GM18499 (cell line): ENCODE results near the gene DPY30.
"Not testable (repeated sequence)": the region's sequence is repeated elsewhere in the genome, so short reads cannot be mapped to it uniquely, and the experiment has no call there.

Experiments
- ATAC-seq: cut with Tn5 transposase; IDR thresholded peaks from one replicate; pipeline ENCODE4 v1.9.1; 2021; ENCODE audit warnings: moderate number of reproducible peaks; ENCODE audit not compliant: insufficient read depth, unreplicated experiment

The DPY30 gene

DNA sequence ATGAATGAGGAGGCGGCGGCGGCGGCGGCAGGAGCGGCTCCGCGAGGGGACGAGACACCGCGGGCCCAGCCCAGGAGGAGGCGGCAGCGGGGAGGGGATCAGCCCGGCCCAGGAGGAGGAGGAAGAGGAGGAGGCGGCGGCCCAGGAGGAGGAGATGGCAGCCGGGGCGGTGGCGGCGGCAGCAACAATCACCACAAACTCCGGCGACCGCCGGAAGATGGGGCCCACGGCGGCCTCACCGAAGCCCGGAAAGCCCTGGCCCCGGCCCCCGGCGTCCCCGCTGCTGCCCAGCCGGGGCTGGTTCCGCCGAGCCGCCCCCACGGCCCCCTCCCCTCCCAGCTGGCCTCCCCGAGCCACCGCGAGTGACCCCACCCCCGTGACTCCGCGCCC, 29.3 kb downstream of the DPY30 start:
- ATAC-seq = not testable (repeated sequence)

DNA sequence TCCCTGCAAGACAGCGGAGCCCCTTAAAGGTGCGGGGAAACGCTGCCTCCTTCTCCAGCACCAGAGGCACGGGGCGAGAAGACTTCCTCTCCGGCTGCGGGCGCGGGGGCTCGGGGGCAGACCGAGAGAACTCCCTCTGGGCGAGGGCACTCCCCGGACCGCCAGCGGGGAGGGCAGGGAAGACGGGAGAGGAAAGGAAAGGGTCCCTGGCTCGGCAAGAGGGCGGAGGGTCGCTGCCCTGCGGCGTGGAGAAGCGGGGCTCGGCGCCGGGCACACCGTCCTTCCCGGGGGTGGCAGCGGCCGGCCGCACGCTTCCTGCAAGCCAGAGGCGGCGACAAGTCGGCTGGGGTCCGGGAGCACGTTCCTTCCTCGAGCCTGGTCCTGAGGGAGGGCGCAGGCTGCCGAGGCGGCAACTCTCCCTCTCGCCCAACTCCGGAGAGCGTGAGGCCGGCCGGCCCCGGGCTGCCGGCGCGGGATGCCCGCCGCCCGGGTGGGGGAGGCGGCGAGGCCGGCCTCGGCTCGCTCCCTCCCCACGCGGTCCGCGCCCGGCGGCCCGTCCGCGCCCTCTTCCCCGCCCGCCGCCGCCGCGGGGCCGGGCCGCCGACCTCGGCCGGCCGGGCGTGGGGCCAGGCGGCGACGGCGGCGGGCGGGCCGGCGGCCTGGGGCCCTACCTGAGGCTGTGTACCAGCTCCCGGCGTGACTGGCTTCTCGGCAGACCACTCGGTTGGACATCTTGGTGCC, 29.9 kb downstream of the DPY30 start:
- no peak for ATAC-seq

DNA sequence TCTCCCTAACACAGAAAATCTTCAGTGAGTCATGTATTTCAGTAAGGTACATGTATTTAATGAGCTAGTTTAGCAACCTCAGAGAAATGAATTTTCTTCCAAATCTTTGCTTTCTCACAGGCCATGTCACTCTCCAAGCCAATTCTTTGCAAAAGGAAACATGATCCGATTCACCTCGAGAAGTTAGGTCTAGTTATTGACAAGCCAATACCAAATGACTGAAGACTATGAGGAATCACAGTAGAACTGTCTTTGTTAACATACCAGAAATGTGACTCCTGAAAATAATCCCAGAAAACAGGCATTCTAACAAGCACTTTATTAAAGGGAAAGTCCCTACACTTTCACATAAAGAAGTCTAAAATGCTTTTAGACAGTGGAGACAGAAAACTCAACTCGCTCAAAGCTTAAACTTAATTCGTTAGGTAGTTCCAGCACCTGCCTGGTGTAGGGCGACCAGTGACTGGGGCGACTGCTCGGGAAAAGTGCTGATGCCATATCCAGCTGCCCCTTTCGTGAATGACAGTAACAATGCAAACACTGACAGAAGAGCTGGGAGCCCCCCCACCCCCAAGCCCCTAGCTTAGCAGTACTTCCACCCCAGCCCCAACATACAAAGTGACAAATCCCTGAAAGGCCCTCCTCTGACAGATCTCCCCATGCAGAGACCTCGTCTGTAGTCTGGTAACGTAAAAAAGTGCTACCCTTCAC, 30.6 kb downstream of the DPY30 start:
- ATAC-seq = no peak

DNA sequence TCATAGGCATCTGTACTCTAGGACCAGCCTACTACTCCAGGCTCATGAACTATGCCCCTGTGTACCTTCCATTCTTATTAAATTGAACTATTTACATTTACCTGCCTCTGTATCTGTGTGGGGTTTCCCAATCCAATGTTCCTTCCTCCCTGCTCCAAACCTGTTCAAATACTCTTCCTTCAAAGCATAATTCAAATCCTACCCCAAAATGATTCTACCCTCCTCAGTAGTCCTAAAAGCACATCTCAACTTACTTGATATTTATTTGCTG, 32.5 kb downstream of the DPY30 start:
- ATAC-seq = no peak

DNA sequence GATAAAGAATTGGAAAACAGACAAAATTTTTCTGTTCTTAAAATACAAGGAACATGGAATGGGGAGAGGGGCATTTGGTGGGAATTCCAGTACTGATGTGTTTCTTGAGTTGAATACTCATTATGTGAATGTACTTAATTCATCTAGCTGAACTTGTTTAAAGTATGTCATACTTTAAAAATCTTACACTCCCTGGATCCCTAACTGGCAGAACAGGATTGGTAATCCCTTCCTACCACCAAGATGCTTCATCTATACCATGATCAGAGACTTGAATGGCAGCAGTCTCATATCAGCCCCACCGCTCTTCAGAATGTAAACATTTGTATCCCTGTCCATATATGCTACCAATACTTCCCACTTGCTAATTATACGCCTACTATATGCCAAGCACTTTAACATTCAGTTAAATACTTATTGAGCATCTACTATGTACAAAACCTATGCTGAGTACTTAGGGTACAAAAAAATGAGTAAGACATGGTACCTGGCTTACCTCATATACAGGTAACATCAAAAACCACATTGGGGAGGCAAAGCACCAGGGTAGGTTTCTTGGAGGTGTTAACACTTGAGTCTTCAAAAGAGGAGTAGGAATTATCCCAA, 34.1 kb downstream of the DPY30 start:
- no peak for ATAC-seq

DNA sequence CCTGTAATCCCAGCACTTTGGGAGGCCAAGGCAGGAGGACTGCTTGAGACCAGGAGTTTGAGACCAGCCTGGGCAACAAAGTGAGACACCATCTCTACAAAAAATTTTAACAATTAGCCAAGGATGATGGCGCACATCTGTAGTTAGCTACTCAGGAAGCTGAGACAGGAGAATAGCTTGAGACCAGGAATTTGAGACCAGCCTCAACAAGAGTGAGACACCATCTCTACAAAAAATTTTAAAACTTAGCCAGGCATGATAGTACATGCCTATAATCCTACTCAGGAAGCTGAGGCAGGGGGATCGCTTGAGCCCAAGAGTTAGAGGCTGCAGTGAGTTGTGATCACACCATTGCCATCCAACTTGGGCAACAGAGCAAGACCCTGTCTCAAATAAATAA, 35.8 kb downstream of the DPY30 start:
- no peak for ATAC-seq

DNA sequence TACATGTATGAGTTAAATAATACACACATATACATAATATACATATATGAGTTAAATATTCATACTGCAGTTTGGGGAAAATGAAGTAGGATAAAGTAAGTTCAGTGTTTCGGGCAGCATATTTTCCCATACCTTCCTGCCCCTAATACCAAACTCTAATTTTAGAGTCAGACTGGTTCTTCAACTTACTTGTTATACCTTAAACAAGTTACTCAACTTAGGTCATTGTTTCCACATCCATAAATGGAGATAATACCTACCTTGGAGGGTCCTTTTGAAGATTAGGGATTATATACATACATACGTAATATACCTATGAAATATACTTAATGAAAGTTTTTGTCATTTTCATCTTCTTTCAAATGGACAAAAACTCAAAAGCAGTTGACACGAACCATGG, 37.2 kb downstream of the DPY30 start:
- ATAC-seq = no peak

DNA sequence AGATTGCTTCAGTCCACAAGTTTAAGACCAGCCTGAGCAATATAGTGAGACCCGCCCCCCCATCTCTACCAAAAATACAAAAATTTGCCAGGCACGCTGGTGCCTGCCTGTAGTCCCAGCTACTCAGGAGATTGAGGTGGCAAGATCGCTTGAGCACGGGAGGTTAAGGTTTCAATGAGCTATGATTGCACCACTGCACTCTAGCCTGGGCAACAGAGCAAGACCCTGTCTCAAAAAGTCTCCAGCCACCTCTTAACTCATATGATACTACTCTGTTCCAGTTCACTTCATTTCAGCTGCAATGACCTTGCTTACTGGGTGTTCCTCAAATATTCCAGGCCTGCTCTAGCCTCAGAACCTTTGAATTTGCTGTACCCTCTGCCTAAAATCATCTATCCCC, 40.2 kb downstream of the DPY30 start:
- ATAC-seq = no peak

DNA sequence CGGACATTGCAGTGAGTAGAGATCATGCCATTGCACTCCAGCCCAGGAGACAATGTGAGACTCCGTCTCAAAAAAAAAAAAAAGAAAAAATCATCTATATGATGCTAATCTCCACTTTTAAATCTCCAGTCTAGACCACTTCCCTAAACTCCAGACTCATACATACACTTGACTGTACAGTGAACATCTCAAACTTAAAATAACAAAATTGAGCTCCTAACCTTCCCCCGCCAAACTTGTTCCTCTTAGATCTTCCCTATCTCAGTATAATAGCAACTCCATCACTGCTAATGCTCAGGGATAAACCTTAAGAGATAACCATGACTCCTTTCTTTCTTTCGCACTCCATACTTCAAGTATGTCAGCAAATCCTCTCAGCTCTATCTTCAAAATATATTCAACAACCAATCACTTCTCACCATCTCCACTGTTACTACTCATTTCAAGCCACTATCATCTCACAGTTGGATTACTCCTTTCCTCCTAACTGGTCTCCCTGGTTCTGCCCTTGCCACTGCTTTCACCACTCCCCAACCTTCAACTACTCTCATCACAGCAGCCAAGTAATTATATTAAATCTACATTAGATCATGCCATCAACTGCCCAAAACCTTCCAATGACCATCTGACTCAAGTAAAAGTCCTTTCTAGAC, 40.7 kb downstream of the DPY30 start:
- no peak for ATAC-seq

DNA sequence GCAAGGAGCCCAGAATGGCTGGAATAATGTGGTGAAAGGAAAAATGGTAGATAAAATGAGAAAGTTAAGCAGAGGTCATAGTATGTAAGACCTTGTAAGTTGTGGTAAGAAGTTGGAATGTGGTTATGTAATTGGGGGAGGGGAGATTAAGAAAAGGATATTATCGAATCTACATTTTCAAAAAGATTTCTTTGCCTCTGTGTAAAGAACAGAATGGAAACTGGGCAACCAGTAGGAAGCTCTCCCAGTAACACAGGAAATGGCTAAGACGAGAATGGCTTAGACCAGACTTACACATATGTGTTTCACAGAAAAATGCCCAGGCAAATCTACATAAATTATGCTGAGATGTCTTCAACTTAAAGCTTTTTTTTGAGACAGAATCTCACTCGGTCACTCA, 42.0 kb downstream of the DPY30 start:
- ATAC-seq = no peak

DNA sequence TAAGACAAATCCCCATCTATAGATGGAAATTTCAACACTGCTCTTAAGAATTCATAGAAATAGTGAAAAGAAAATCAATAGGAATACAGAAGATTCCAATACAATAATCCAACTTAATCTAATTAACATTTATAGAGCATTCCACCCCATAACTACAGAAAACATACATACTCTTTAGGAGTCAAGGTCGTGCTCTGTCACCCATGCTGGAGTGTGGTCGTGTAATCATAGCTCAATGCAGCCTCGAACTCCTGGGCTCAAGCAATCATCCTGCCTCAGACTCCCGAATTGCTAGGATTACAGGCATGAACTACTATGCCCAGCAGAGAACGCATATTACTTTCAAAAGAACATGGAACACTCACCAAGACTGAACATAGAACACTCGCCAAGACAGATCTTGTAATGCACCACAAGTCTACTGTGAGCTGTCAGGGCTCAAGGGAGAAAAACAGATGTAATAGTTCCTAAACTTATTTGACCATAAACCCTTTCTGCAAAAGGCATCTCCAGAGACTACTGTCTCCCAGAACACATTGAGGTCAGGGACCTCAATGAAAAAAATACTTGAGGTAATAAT, 42.9 kb downstream of the DPY30 start:
- no peak for ATAC-seq

DNA sequence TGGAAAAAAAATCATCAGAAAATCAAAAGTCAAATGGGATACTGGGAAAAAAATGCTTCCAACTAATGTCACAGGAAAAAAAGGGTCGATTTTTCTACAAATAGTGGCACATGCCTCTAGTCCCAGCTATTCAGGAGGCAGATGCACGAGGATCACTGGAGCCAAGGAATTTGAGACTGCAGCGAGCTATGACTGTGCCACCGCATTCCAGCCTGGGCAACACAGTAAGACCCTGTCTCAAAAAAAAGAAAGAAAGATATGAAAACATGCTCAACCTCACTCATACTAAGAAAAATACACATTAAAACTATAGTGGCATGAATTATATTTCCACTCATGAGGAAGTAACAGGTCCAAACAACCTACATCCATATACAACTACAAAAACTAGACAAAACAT, 46.7 kb downstream of the DPY30 start:
- ATAC-seq = no peak

DNA sequence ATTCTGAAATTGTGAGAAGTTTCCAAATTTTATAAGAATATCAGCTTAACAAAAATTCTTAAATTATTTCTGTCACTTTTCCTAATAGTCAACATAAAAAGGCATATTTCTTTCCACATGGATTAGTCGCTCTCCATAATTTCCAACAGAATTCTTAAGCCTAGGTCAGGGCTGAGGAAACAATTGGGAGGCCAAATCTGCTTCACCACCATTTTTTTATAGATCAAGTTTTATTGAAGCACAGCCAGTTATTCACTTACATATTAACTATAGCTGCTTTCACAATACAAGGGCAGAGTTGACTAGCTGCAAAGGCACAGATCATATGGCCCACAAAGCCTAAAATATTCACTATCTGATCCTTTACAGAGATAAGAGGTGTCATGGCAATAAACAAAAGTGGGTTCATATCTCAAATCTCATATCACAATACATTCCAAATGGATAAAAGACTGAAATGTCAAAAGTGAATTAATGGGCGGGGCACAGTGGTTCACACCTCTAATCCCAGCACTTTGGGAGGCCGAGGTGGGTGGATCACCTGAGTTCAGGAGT, 47.5 kb downstream of the DPY30 start:
- no peak for ATAC-seq

DNA sequence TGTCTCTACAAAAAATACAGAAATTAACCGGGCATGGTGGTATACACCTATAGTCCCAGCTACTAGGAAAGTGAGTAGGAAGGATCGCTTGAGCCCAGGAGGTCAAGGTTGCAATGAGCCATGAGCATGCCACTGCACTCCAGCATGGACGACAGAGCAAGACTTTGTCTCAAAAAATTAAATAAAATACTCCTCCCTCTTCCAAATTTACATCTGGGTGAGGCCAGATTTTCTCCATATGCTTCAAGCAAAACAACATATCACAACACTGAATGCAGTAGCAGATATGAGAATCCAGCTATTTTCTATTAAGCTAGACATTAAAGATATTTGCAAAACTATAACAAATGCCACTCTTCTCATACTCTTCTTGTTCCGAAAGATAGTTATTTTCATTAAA, 49.7 kb downstream of the DPY30 start:
- no peak for ATAC-seq

DNA sequence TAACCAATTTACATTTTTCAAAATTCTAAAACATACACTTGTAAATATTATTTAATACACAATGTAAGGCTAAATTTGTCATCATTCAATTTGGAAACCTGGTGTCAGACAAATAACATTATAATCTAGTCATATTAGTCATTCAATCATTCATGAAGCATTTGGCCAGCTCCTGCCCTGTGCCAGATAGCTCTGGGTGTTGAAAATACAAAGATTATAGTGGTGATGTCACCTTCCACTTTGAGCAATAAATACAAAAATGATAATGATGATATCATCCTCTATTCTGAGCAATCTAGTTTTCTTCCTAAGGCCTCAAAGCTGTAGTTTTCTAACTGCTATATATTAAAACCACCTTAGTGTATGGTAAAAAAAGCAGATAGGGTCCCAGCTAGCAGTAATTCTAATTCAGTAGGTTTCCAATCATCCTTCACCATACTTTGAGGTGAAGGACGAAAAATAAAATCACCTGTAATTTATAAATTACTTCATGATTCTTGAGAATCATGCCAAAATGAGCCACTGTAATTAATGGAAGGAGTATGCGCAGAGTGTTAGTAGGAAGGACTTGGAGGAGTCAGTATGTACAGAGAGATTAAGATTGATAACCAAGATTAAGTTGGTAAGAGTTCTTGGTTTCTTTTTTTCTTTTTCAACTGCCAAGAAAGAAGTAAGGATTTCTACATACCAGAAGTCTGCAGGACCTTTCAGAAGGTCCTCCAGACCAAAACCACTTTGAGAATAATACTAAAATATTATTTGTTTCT, 52.0 kb downstream of the DPY30 start:
- ATAC-seq = no peak

DNA sequence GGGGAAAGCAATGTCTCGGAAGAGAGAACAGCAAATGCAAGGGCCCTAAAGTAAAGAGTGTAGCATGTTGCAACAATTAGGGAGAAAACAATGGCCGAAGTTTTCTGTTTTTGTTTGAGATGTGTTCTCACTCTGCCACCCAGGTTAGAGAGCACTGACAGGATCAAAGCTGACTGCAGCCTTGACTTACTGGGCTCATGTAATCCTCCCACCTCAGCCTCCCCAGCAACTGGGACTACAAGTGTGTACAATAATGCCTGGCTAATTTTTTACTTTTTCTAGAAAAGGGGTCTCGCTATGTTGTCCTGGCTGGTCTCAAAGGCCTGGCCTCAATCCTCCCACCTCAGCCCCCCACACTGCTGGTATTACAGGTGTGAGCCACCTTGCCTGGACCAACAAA, 52.7 kb downstream of the DPY30 start:
- no peak for ATAC-seq

DNA sequence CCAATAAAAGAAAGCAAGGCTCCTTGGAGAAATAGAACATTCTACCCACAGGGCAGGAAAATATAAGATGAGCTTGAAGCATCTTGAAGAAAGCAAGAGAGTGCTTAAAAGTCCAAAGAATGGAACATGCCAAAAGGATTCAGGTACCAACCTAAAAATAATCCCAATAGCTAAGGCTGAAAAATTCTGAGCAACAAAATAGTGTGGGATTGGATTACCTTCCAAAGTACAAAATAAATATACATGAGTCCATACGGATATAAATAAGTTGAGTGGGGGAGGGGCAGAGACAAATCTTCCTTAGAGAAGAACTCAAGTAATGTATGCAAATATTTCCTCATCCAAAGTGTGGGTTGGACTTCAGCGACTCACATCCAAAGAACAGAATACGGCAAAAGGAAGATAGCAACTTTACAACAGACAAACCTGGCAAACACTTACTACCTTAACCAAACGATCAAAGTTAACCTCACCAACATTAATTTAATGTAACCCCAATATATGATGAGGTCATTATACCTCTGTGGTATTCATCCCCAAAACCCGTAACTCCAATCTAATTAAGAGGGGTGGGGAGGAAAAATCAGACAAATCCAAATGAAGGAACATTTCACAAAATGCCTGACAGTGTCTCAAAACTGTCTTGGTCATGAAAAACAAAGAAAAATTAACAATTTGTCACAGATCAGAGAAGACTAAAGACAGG, 55.7 kb downstream of the DPY30 start:
- ATAC-seq = no peak

DNA sequence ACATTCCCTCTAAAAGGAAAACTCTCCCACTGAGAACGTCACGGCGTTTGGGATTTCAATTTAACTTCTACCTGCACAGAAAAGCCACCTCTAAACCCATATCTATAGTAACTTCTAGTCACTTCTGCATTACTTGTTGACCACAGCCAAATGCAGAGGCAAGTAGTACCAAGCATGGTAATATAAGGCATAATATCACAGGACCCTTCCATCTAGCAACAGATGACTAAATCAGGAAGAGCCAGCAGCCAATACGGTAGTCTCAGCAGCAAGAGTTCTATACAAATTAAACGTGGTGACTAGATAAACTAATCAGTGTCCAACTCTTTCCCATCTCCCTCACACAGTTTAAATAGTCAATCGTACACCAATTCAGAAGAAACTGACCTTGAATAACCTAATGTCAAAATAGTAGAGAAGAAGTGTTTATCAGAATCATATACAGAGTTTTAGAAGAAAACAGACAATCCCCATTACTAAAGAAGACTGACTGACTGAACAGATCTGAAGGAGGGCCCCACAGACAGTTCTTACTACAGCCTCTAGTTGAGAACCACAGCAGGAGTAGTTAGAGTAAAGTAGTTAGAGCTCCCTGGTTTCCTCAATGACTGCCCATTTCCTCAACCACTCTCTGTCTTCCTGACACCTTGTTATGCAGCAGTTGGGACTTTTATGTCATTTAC, 58.8 kb downstream of the DPY30 start:
- ATAC-seq = peak; percentile 97

DNA sequence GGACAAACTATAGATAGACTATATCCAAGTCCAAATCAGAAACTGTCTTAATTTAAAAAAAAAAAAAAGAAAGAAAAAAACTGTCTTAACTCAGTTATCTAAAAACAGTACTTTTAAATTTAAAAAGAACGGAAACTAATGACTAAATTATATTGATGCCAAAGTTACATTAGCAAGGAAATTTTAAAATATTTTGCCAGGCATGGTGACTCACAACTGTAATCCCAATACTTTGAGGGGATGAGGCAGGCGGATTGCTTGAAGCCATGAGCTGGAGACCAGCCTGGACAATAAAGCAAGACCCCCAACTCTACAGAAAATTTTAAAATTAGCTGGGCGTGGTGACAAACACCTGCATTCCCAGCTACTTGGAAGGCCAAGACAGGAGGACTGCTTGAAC, 59.6 kb downstream of the DPY30 start:
- no peak for ATAC-seq
